A549 (cell line): ENCODE measurements around the gene PHF24. TPM values are rescaled to one million over a fixed set of nuclear protein-coding genes. Genes with fewer than 3 reads are reported as not detected.

Experiments used
- ATAC-seq, 2 experiments: fragments of 200-7000 bp in 1 of 2; fragments of >200 bp in 1 of 2; cut with Nextera tagmentation in 1 of 2; cut with Tn5 transposase in 1 of 2; 3 replicates each; pipeline versions ENCODE4 v1.8.0 to v1.9.1; 2018 to 2020; ENCODE audit warnings: mild to moderate bottlenecking in 1 of 2, moderate library complexity in 1 of 2
- CTCF ChIA-PET: fragments of 300-600 bp; sonication (Branson Sonifier 250); formaldehyde crosslinking; extraction: SDS; loops from one replicate; lab custom pipeline; 2021; ENCODE audit warnings: antibody characterized with exemption, inconsistent platforms; lab: Yijun Ruan, JAX
- POLR2A ChIA-PET: fragments of 350-600 bp; formaldehyde crosslinking; extraction: SDS; loops from one replicate; lab custom pipeline; 2021; ENCODE audit warnings: antibody characterized with exemption, inconsistent platforms; lab: Yijun Ruan, JAX
- DNase-seq, 2 experiments: peaks; one replicate each; pipeline versions ENCODE4 v3.0.0 to v3.0.0-alpha.2; 2011 to 2016; ENCODE audit warnings: low read depth in 1 of 2, low spot score in 1 of 2
- FAIRE-seq: peaks from 2 replicates; lab custom pipeline; 2011; peaks lifted over from hg19 to GRCh38; lab: Jason Lieb, UNC
- H3K27ac ChIP-seq, 2 experiments: fragments of >200 bp; sonication (Bioruptor Twin); formaldehyde crosslinking; 3 replicates each; pipeline ENCODE4 v1.5.1; 2016 to 2017
- H3K4me1 ChIP-seq: fragments of >200 bp; sonication (Bioruptor Twin); formaldehyde crosslinking; 3 replicates; pipeline ENCODE4 v1.6.1; 2016
- H3K4me2 ChIP-seq: fragments of >200 bp; sonication (Bioruptor Twin); formaldehyde crosslinking; 3 replicates; pipeline ENCODE4 v1.6.1; 2016
- H3K4me3 ChIP-seq: fragments of >200 bp; sonication (Bioruptor Twin); formaldehyde crosslinking; 3 replicates; pipeline ENCODE4 v1.5.1; 2016
- H3K9me3 ChIP-seq: fragments of >200 bp; sonication (Bioruptor Twin); formaldehyde crosslinking; 3 replicates; pipeline ENCODE4 v1.6.1; 2016
- CBX2 ChIP-seq: fragments of 200-600 bp; sonication (generic); IDR thresholded peaks from 2 replicates; pipeline ENCODE4 v1.6.1; 2016; ENCODE audit warnings: low read depth, mild to moderate bottlenecking, borderline replicate concordance
- CBX8 ChIP-seq: fragments of 200-600 bp; sonication (generic); IDR thresholded peaks from 2 replicates; pipeline ENCODE4 v1.6.1; 2016
- CEBPB ChIP-seq, 2 experiments: fragments of >200 bp in 1 of 2; sonication (Bioruptor Twin) in 1 of 2; formaldehyde crosslinking in 1 of 2; IDR thresholded peaks; 2 replicates each; pipeline ENCODE4 v1.6.1; 2012 to 2016
- CHD4 ChIP-seq: fragments of 200-600 bp; sonication (generic); IDR thresholded peaks from 2 replicates; pipeline ENCODE4 v1.6.1; 2016; ENCODE audit warnings: antibody characterized with exemption, mild to moderate bottlenecking, borderline replicate concordance
- EHF ChIP-seq: fragments of 250-450 bp; sonication (Bioruptor Pico); IDR thresholded peaks from 2 replicates; pipeline ENCODE4 v1.5.0; 2020; ENCODE audit warnings: mild to moderate bottlenecking
- EHMT2 ChIP-seq: fragments of 200-600 bp; sonication (generic); IDR thresholded peaks from 2 replicates; pipeline ENCODE4 v1.6.1; 2016; ENCODE audit warnings: antibody characterized with exemption, low read depth, mild to moderate bottlenecking, moderate library complexity
- ESRRA ChIP-seq: fragments of 150-350 bp; IDR thresholded peaks from 2 replicates; pipeline ENCODE4 v1.6.1; 2014; ENCODE audit warnings: mild to moderate bottlenecking, low read length, borderline replicate concordance
- GATA3 ChIP-seq: IDR thresholded peaks from 2 replicates; pipeline ENCODE4 v1.6.1; 2012; ENCODE audit warnings: borderline replicate concordance
- KDM1A ChIP-seq: fragments of 200-600 bp; sonication (generic); IDR thresholded peaks from 2 replicates; pipeline ENCODE4 v1.6.1; 2016; ENCODE audit warnings: low read depth, mild to moderate bottlenecking
- MAZ ChIP-seq: fragments of 150-350 bp; IDR thresholded peaks from 2 replicates; pipeline ENCODE4 v1.6.1; 2014; ENCODE audit warnings: antibody characterized with exemption, low read depth, low read length, borderline replicate concordance
- PHF8 ChIP-seq: fragments of 200-600 bp; sonication (generic); IDR thresholded peaks from 2 replicates; pipeline ENCODE4 v1.6.1; 2016; ENCODE audit warnings: low read depth, mild to moderate bottlenecking, antibody characterized with exemption, moderate library complexity, borderline replicate concordance
- POLR2AphosphoS2 ChIP-seq: conservative IDR thresholded peaks from 2 replicates; pipeline ENCODE4 v1.6.1; 2012; ENCODE audit warnings: low read length, improper control_type of control experiment, inconsistent platforms
- TFCP2L1 ChIP-seq: fragments of 250-450 bp; sonication (Bioruptor Pico); IDR thresholded peaks from 2 replicates; pipeline ENCODE4 v1.5.0; 2021; ENCODE audit warnings: mild to moderate bottlenecking
- ZFP36 ChIP-seq: fragments of 450-650 bp; IDR thresholded peaks from 2 replicates; pipeline ENCODE4 v1.6.1; 2014; ENCODE audit warnings: borderline replicate concordance; ENCODE audit not compliant: partially characterized antibody
- ZNF302 ChIP-seq: fragments of 250-450 bp; sonication (Bioruptor Pico); IDR thresholded peaks from 2 replicates; pipeline ENCODE4 v1.9.0; 2021; ENCODE audit warnings: inconsistent platforms, mild to moderate bottlenecking, moderate library complexity
- WGBS: methylation state at CpG from one replicate; pipeline ENCODE4 v1.1.6; 2017; ENCODE audit errors: missing lambda C conversion rate; 5-methylcytosine and 5-hydroxymethylcytosine counted together
- polyA plus RNA-seq, 4 experiments: library from polyadenylated mRNA; depleted of rRNA in 3 of 4; stranded (reverse); fragments of >200 nt; fragmentation: RNase III in 1 of 4; extraction: RNeasy Plus Mini Kit Qiagen cat#74134 plus additional on column Dnase treatment in 1 of 4; gene quantifications; 2 replicates in 3 of 4; 3 replicates in 1 of 4; pipeline ENCODE4 v1.2.3, GENCODE V29; 2011 to 2017
- TF ChIP-seq, protein P1 (sequence below): fragments of 150-350 bp; IDR thresholded peaks from 2 replicates; pipeline ENCODE4 v1.6.1; 2014; ENCODE audit warnings: low read depth, mild to moderate bottlenecking, low read length
- TF ChIP-seq, protein P2 (sequence below): IDR thresholded peaks from 2 replicates; pipeline ENCODE4 v1.6.1; 2012
- TF ChIP-seq, protein P3 (sequence below): fragments of >200 bp; sonication (Bioruptor Twin); formaldehyde crosslinking; IDR thresholded peaks from 3 replicates; pipeline ENCODE4 v1.5.1; 2016

PHF24 gene
- polyA plus RNA-seq, 2 of the 4 experiments (the other 2 are of a cell fraction): not detected

DNA sequence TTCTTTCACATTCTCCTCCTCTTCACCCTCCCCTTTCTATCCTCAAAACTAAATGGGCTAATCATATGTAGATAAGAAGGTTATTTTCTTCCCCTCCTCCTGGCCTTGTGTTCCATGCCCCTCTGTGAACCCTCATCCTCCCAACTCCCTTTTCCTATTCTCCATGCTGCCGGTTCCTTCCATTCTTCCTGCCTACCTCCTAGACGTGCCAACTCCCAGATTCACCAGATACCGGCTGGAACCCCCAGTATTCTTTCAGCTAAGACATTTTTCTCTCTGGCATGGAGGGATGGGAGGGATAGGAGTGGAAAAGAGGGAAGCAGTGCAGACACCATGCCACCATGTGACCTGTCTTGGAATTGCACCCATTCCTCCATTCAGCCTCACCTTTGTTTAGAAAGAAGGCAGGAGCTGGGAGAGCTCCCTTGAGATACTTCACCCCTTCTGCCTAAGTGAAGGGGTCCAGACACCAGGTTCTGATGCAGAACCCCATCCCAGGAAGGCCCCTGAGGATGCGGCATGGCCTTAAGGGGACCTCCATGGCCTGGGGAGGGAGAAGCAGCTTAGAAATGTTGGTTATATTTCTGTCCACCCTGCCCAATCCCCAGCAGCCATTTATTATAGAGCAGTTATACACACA is 36.3 kb downstream of the PHF24 start (continued):
- TF ChIP-seq EHF (CRISPR knock-in tag) (no peak), TFCP2L1 (CRISPR knock-in tag) (no peak), ZFP36 (no peak), POLR2AphosphoS2 (no peak)

- ChIA-PET CTCF (interaction anchor here (0.6 to 10.4 kb wide), 26 partner anchors 10 to 294 kb away, joined by 3 to 132 read pairs (median 5); partner anchors contain the start of genes CCL21 and PHF24), POLR2A (interaction anchor here (1.0 to 1.6 kb wide), 3 partner anchors 56 to 96 kb away, joined by 4 to 8 read pairs (median 4); partner anchors contain the start of gene VCP)
- peaks cover 38% of the 10 kb centered on the region for H3K4me1 ChIP-seq
- DNase-seq (no peak), FAIRE-seq (no peak), ATAC-seq (no peak)
- no peaks in the 10 kb centered on the region for H3K9me3 ChIP-seq
- H3K4me3 ChIP-seq: no peak overlapping the region
- H3K4me2 ChIP-seq: no peak overlapping the region
- no peak for TF ChIP-seq KDM1A
- 72% methylated on average over 7 of the region's 7 CpGs for WGBS
- no peak overlapping the region; a peak in 1 of 6 replicates for H3K27ac ChIP-seq
Measured at GRCh38 chr9:34994900-34995669, 37.0 kb downstream of the PHF24 start.

GRCh38 chr9:34995670-34996060 is 37.6 kb downstream of the PHF24 start:
- no peak for FAIRE-seq
- no peak overlapping the region for H3K4me2 ChIP-seq
- peaks cover 34% of the 10 kb centered on the region for H3K4me1 ChIP-seq
- H3K9me3 ChIP-seq: no peaks in the 10 kb centered on the region
- H3K27ac ChIP-seq: no peak overlapping the region; a peak in 1 of 6 replicates
- no peak for DNase-seq
- no peak overlapping the region for H3K4me3 ChIP-seq
- WGBS: 67% methylated on average over 3 of the region's 3 CpGs
- TF ChIP-seq ESRRA (no peak), EHMT2 (no peak), ZNF302 (CRISPR knock-in tag) (no peak), CHD4 (no peak), CBX8 (no peak), ZFP36 (no peak), CEBPB (IDR thresholded peaks at IDR 0.05) (no peak), MAZ (no peak), GATA3 (no peak), EHF (CRISPR knock-in tag) (no peak)
- TF ChIP-seq, protein P1, sequence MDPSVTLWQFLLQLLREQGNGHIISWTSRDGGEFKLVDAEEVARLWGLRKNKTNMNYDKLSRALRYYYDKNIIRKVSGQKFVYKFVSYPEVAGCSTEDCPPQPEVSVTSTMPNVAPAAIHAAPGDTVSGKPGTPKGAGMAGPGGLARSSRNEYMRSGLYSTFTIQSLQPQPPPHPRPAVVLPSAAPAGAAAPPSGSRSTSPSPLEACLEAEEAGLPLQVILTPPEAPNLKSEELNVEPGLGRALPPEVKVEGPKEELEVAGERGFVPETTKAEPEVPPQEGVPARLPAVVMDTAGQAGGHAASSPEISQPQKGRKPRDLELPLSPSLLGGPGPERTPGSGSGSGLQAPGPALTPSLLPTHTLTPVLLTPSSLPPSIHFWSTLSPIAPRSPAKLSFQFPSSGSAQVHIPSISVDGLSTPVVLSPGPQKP: no peak
- TF ChIP-seq, protein P2, sequence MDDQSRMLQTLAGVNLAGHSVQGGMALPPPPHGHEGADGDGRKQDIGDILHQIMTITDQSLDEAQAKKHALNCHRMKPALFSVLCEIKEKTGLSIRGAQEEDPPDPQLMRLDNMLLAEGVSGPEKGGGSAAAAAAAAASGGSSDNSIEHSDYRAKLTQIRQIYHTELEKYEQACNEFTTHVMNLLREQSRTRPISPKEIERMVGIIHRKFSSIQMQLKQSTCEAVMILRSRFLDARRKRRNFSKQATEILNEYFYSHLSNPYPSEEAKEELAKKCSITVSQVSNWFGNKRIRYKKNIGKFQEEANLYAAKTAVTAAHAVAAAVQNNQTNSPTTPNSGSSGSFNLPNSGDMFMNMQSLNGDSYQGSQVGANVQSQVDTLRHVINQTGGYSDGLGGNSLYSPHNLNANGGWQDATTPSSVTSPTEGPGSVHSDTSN: no peak
- ChIA-PET POLR2A (no interaction called here), CTCF (interaction anchor here (0.6 to 10.4 kb wide), 11 partner anchors 10 to 235 kb away, joined by 3 to 132 read pairs (median 6); a partner anchor contains a TSS)
- ATAC-seq: no peak

DNA sequence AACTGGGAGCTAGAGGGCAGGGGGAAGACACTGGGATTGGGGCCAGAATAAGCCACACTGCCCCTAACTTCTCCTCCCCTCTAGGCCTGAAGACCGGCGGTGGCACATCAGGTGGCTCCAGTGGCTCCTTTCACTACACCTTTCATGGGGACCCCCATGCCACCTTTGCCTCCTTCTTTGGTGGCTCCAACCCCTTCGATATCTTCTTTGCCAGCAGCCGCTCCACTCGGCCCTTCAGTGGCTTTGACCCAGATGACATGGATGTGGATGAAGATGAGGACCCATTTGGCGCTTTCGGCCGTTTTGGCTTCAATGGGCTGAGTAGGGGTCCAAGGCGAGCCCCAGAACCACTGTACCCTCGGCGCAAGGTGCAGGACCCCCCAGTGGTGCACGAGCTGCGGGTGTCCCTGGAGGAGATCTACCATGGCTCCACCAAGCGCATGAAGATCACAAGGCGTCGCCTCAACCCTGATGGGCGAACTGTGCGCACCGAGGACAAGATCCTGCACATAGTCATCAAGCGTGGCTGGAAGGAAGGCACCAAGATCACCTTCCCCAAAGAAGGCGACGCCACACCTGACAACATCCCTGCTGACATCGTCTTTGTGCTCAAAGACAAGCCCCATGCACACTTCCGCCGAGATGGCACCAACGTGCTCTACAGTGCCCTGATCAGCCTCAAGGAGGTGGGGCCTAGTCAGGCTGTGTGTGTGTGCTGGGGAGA is 38.3 kb downstream of the PHF24 start:
- CTCF ChIA-PET: interaction anchor here (1.1 to 10.4 kb wide), 3 partner anchors 11 to 99 kb away, joined by 3 to 132 read pairs (median 27); a partner anchor contains a TSS
- no peak for FAIRE-seq

More for the DNA sequence above, 38.3 kb downstream of the PHF24 start:
- no peak overlapping the region; a peak in 1 of 6 replicates for H3K27ac ChIP-seq
- H3K9me3 ChIP-seq: no peaks in the 10 kb centered on the region
- no peak for DNase-seq
- peaks cover 38% of the 10 kb centered on the region for H3K4me1 ChIP-seq
- TF ChIP-seq CBX2 (no peak), CBX8 (no peak), PHF8 (no peak)
- TF ChIP-seq, protein P3, sequence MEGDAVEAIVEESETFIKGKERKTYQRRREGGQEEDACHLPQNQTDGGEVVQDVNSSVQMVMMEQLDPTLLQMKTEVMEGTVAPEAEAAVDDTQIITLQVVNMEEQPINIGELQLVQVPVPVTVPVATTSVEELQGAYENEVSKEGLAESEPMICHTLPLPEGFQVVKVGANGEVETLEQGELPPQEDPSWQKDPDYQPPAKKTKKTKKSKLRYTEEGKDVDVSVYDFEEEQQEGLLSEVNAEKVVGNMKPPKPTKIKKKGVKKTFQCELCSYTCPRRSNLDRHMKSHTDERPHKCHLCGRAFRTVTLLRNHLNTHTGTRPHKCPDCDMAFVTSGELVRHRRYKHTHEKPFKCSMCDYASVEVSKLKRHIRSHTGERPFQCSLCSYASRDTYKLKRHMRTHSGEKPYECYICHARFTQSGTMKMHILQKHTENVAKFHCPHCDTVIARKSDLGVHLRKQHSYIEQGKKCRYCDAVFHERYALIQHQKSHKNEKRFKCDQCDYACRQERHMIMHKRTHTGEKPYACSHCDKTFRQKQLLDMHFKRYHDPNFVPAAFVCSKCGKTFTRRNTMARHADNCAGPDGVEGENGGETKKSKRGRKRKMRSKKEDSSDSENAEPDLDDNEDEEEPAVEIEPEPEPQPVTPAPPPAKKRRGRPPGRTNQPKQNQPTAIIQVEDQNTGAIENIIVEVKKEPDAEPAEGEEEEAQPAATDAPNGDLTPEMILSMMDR: no peak
- WGBS: 92% methylated on average over 25 of the region's 26 CpGs
- no peak overlapping the region for H3K4me2 ChIP-seq
- no peak for ATAC-seq
- H3K4me3 ChIP-seq: no peak overlapping the region
- POLR2A ChIA-PET: no interaction called here
